Osteocyte (in vitro differentiated cells): ENCODE data around the gene SORCS1. TPM values are rescaled to one million over a fixed set of nuclear protein-coding genes. Genes with fewer than 3 reads are reported as not detected.

Experiments
- DNase-seq: peaks from one replicate; pipeline ENCODE4 v3.0.0; 2021; ENCODE audit warnings: mixed read lengths; ENCODE audit not compliant: unreplicated experiment; ENCODE audit errors: extremely low spot score
- H3K27ac Mint-ChIP-seq: one replicate; pipeline ENCODE4 v1.8.0; 2021; ENCODE audit warnings: mild to moderate bottlenecking, mixed read lengths; ENCODE audit not compliant: unreplicated experiment
- H3K27me3 Mint-ChIP-seq: one replicate; pipeline ENCODE4 v1.8.0; 2021; ENCODE audit warnings: mixed read lengths; ENCODE audit not compliant: unreplicated experiment
- H3K36me3 Mint-ChIP-seq: one replicate; pipeline ENCODE4 v1.8.0; 2021; ENCODE audit warnings: mixed read lengths; ENCODE audit not compliant: unreplicated experiment
- H3K4me1 Mint-ChIP-seq: one replicate; pipeline ENCODE4 v1.8.0; 2021; ENCODE audit warnings: mixed read lengths; ENCODE audit not compliant: unreplicated experiment
- H3K4me3 Mint-ChIP-seq: one replicate; pipeline ENCODE4 v1.8.0; 2021; ENCODE audit warnings: mild to moderate bottlenecking, moderate library complexity, mixed read lengths; ENCODE audit not compliant: unreplicated experiment
- H3K9me3 Mint-ChIP-seq: one replicate; pipeline ENCODE4 v1.8.0; 2021; ENCODE audit warnings: mixed read lengths; ENCODE audit not compliant: unreplicated experiment
- CTCF ChIP-seq: fragments of 200-600 bp; sonication (generic); IDR thresholded peaks from 2 replicates; pipeline ENCODE4 v1.5.0; 2021; ENCODE audit warnings: antibody characterized with exemption, mild to moderate bottlenecking, moderate library complexity
- total RNA-seq: library from RNA; stranded (reverse); gene quantifications from 2 replicates; pipeline ENCODE4 v1.2.1, GENCODE V29; 2021

Gene SORCS1
- total RNA-seq, 1 donor from 2014 or later: not detected

GRCh38 chr10:106713846-106714245, 450.7 kb downstream of the SORCS1 start:
- Mint-ChIP-seq H3K4me3 (no peak overlapping the region), H3K4me1 (no peaks in the 10 kb centered on the region), H3K27ac (no peak overlapping the region), H3K36me3 (no peaks in the 10 kb centered on the region), H3K9me3 (peaks cover 4% of the 10 kb centered on the region), H3K27me3 (no peaks in the 10 kb centered on the region)
- TF ChIP-seq CTCF: no peak
- DNase-seq: no peak

GRCh38 chr10:106712988-106713387, 451.5 kb downstream of the SORCS1 start:
- TF ChIP-seq CTCF: no peak
- no peaks in the 10 kb centered on the region for H3K27me3 Mint-ChIP-seq
- H3K36me3 Mint-ChIP-seq: no peaks in the 10 kb centered on the region
- no peaks in the 10 kb centered on the region for H3K4me1 Mint-ChIP-seq
- peaks cover 4% of the 10 kb centered on the region for H3K9me3 Mint-ChIP-seq
- H3K4me3 Mint-ChIP-seq: no peak overlapping the region
- DNase-seq: no peak
- no peak overlapping the region for H3K27ac Mint-ChIP-seq

- H3K9me3 Mint-ChIP-seq: no peaks in the 10 kb centered on the region
- no peaks in the 10 kb centered on the region for H3K4me1 Mint-ChIP-seq
- no peaks in the 10 kb centered on the region for H3K27me3 Mint-ChIP-seq
- H3K27ac Mint-ChIP-seq: no peak overlapping the region
- no peak overlapping the region for H3K4me3 Mint-ChIP-seq
- H3K36me3 Mint-ChIP-seq: no peaks in the 10 kb centered on the region
- peak; percentile 36 for TF ChIP-seq CTCF
- DNase-seq: no peak
These were observed 453.1 kb downstream of the SORCS1 start for GRCh38 chr10:106711313-106711906.

- H3K4me3 Mint-ChIP-seq: no peak overlapping the region
- DNase-seq: no peak
- H3K4me1 Mint-ChIP-seq: no peaks in the 10 kb centered on the region
- no peak overlapping the region for H3K27ac Mint-ChIP-seq
- TF ChIP-seq CTCF: no peak
- H3K36me3 Mint-ChIP-seq: no peaks in the 10 kb centered on the region
- peaks cover 2% of the 10 kb centered on the region for H3K27me3 Mint-ChIP-seq
- H3K9me3 Mint-ChIP-seq: no peaks in the 10 kb centered on the region
These were observed 456.0 kb downstream of the SORCS1 start for GRCh38 chr10:106708506-106708905.

- H3K9me3 Mint-ChIP-seq: no peaks in the 10 kb centered on the region
- peaks cover 2% of the 10 kb centered on the region for H3K27me3 Mint-ChIP-seq
- no peak for DNase-seq
- no peaks in the 10 kb centered on the region for H3K36me3 Mint-ChIP-seq
- no peak for TF ChIP-seq CTCF
- no peak overlapping the region for H3K27ac Mint-ChIP-seq
- no peak overlapping the region for H3K4me3 Mint-ChIP-seq
- no peaks in the 10 kb centered on the region for H3K4me1 Mint-ChIP-seq
These were observed 456.8 kb downstream of the SORCS1 start for GRCh38 chr10:106707657-106708056.
